ENCODE measurements around the gene HSD3B2. TPM values are rescaled to one million over a fixed set of nuclear protein-coding genes. Genes with fewer than 3 reads are reported as not detected.

The HSD3B2 gene
- polyA plus RNA-seq, 1 donor from 2014 or later = not detected

- H3K9me3 ChIP-seq (ENCODE audit: low read length) = no peaks in the 10 kb centered on the region
- no peaks in the 10 kb centered on the region for H3K27me3 ChIP-seq (ENCODE audit: insufficient read depth, low read depth, low read length)
- no peak overlapping the region for H3K9ac ChIP-seq (ENCODE audit: low read length)
- no peaks in the 10 kb centered on the region for H3K9me2 ChIP-seq (ENCODE audit: insufficient read depth, low read length)
- no peaks in the 10 kb centered on the region for H3F3A ChIP-seq (ENCODE audit: insufficient read depth, low read length, poor library complexity, severe bottlenecking)
- H3K4me3 ChIP-seq (ENCODE audit: low read length) = no peak overlapping the region
- TF ChIP-seq CTCF (IDR thresholded peaks at IDR 0.05; ENCODE audit: poor library complexity, severe bottlenecking) (no peak), SMC3 (conservative IDR thresholded peaks at IDR 0.05; ENCODE audit: poor library complexity) (no peak)
- H2AFZ ChIP-seq (ENCODE audit: low read depth, low read length) = no peak overlapping the region
- H3K79me2 ChIP-seq (replicated peaks; ENCODE audit: insufficient read depth, low read length) = no peaks in the 10 kb centered on the region
- H4K20me1 ChIP-seq (ENCODE audit: insufficient read depth) = no peaks in the 10 kb centered on the region
- no peaks in the 10 kb centered on the region for H3K36me3 ChIP-seq (ENCODE audit: insufficient read depth, low read length)
- no peak overlapping the region for H3K27ac ChIP-seq (ENCODE audit: low read length)
- H3K4me2 ChIP-seq (ENCODE audit: low read length) = no peak overlapping the region
These were observed 5.7 kb downstream of the HSD3B2 start for GRCh38 chr1:119420638-119421037.

- Histone ChIP-seq H3K9ac (ENCODE audit: low read length) (no peak overlapping the region), H2AFZ (ENCODE audit: low read depth, low read length) (no peak overlapping the region), H3K4me3 (ENCODE audit: low read length) (no peak overlapping the region), H3K27me3 (ENCODE audit: insufficient read depth, low read depth, low read length) (no peaks in the 10 kb centered on the region), H3F3A (ENCODE audit: insufficient read depth, low read length, poor library complexity, severe bottlenecking) (no peaks in the 10 kb centered on the region), H4K20me1 (ENCODE audit: insufficient read depth) (no peaks in the 10 kb centered on the region), H3K9me2 (ENCODE audit: insufficient read depth, low read length) (no peaks in the 10 kb centered on the region), H3K27ac (ENCODE audit: low read length) (no peak overlapping the region), H3K36me3 (ENCODE audit: insufficient read depth, low read length) (no peaks in the 10 kb centered on the region), H3K79me2 (replicated peaks; ENCODE audit: insufficient read depth, low read length) (no peaks in the 10 kb centered on the region), H3K9me3 (ENCODE audit: low read length) (no peaks in the 10 kb centered on the region), H3K4me2 (ENCODE audit: low read length) (no peak overlapping the region)
- no peak for TF ChIP-seq TAF1 (IDR thresholded peaks at IDR 0.05; ENCODE audit: low read depth)
- TF ChIP-seq REST (IDR thresholded peaks at IDR 0.05; ENCODE audit: borderline replicate concordance) = no peak
- no peak for TF ChIP-seq POLR2AphosphoS5 (IDR thresholded peaks at IDR 0.05)
These were observed 7.7 kb downstream of the HSD3B2 start for GRCh38 chr1:119422631-119423030.

- no peaks in the 10 kb centered on the region for H3K79me2 ChIP-seq (replicated peaks; ENCODE audit: insufficient read depth, low read length)
- no peak overlapping the region for H3K9ac ChIP-seq (ENCODE audit: low read length)
- no peaks in the 10 kb centered on the region for H3F3A ChIP-seq (ENCODE audit: insufficient read depth, low read length, poor library complexity, severe bottlenecking)
- H4K20me1 ChIP-seq (ENCODE audit: insufficient read depth) = no peaks in the 10 kb centered on the region
- H3K27ac ChIP-seq (ENCODE audit: low read length) = no peak overlapping the region
- no peaks in the 10 kb centered on the region for H3K27me3 ChIP-seq (ENCODE audit: insufficient read depth, low read depth, low read length)
- no peaks in the 10 kb centered on the region for H3K36me3 ChIP-seq (ENCODE audit: insufficient read depth, low read length)
- no peak overlapping the region for H3K4me3 ChIP-seq (ENCODE audit: low read length)
- no peaks in the 10 kb centered on the region for H3K9me2 ChIP-seq (ENCODE audit: insufficient read depth, low read length)
- no peak overlapping the region for H2AFZ ChIP-seq (ENCODE audit: low read depth, low read length)
- no peaks in the 10 kb centered on the region for H3K9me3 ChIP-seq (ENCODE audit: low read length)
- H3K4me2 ChIP-seq (ENCODE audit: low read length) = no peak overlapping the region
- no peak for TF ChIP-seq REST (IDR thresholded peaks at IDR 0.05; ENCODE audit: borderline replicate concordance)
- TF ChIP-seq MXI1 (conservative IDR thresholded peaks at IDR 0.05; ENCODE audit: poor library complexity, severe bottlenecking) = no peak
- TF ChIP-seq RAD21 (conservative IDR thresholded peaks at IDR 0.05) = no peak
- TF ChIP-seq TAF1 (IDR thresholded peaks at IDR 0.05; ENCODE audit: low read depth) = no peak
- no peak for TF ChIP-seq SMC3 (conservative IDR thresholded peaks at IDR 0.05; ENCODE audit: poor library complexity)
- no peak for TF ChIP-seq CTCF (IDR thresholded peaks at IDR 0.05; ENCODE audit: poor library complexity, severe bottlenecking)
- TF ChIP-seq POLR2AphosphoS5 (IDR thresholded peaks at IDR 0.05) = no peak
These were observed 14.0 kb downstream of the HSD3B2 start for GRCh38 chr1:119428991-119429390.
